SK-N-SH (cell line): ENCODE data around the gene CKB.

ENCODE experiments used
- RAD21 ChIP-seq: IDR thresholded peaks from 2 replicates; pipeline ENCODE4 v1.6.1; 2012; ENCODE audit warnings: mild to moderate bottlenecking, low read length
- ZBTB33 ChIP-seq: IDR thresholded peaks from 2 replicates; pipeline ENCODE4 v1.4.0; 2012; ENCODE audit warnings: low read depth, borderline replicate concordance

- TF ChIP-seq ZBTB33 = no peak
- no peak for TF ChIP-seq RAD21
Observed at GRCh38 chr14:103556946-103557758, 34.5 kb upstream of the CKB start.
